NCI-H2196 (cell line): ENCODE results near the gene PMAIP1.
"Not testable (repeated sequence)": the region's sequence is repeated elsewhere in the genome, so short reads cannot be mapped to it uniquely, and the experiment has no call there.

ENCODE experiments used
- DNase-seq: peaks from one replicate; lab custom pipeline; 2025; ENCODE audit not compliant: unreplicated experiment; lab: John Stamatoyannopoulos, UW

Gene PMAIP1

GRCh38 chr18:59884351-59884750, 15.4 kb upstream of the PMAIP1 start:
- DNase-seq: no peak

GRCh38 chr18:59885579-59886163, 14.1 kb upstream of the PMAIP1 start:
- DNase-seq: no peak

- DNase-seq: not testable (repeated sequence)
Measured at GRCh38 chr18:59886399-59886798, 13.4 kb upstream of the PMAIP1 start.

- no peak for DNase-seq
Measured at GRCh38 chr18:59892123-59892522, 7.7 kb upstream of the PMAIP1 start.

- no peak for DNase-seq
Measured at GRCh38 chr18:59893971-59894370, 5.8 kb upstream of the PMAIP1 start.

- no peak for DNase-seq
Measured at GRCh38 chr18:59897321-59897954, 2.4 kb upstream of the PMAIP1 start.

GRCh38 chr18:59898093-59898492, 1.7 kb upstream of the PMAIP1 start:
- no peak for DNase-seq

- DNase-seq: no peak
Measured at GRCh38 chr18:59898609-59899297, 1.0 kb upstream of the PMAIP1 start.

GRCh38 chr18:59900222-59901128, 679 bp downstream of the PMAIP1 start:
- DNase-seq: peak; percentile 29

- peak; percentile 9 for DNase-seq
Measured at GRCh38 chr18:59902131-59902992, 2.6 kb downstream of the PMAIP1 start.

GRCh38 chr18:59902993-59903610, 3.3 kb downstream of the PMAIP1 start:
- DNase-seq: no peak

GRCh38 chr18:59904011-59904601, 4.3 kb downstream of the PMAIP1 start:
- no peak for DNase-seq

- no peak for DNase-seq
Measured at GRCh38 chr18:59905686-59906091, 5.9 kb downstream of the PMAIP1 start.

GRCh38 chr18:59906203-59906602, 6.4 kb downstream of the PMAIP1 start:
- no peak for DNase-seq

- no peak for DNase-seq
Measured at GRCh38 chr18:59907172-59907571, 7.4 kb downstream of the PMAIP1 start.

- no peak for DNase-seq
Measured at GRCh38 chr18:59907660-59908059, 7.9 kb downstream of the PMAIP1 start.

GRCh38 chr18:59908799-59909198, 9.0 kb downstream of the PMAIP1 start:
- no peak for DNase-seq

- DNase-seq: no peak
Measured at GRCh38 chr18:59909289-59910036, 9.7 kb downstream of the PMAIP1 start.

- DNase-seq: no peak
Measured at GRCh38 chr18:59910967-59911366, 11.2 kb downstream of the PMAIP1 start.
